Left lobe of liver (tissue), 1 donor: ENCODE data around the gene KLF18. TPM values are rescaled to one million over a fixed set of nuclear protein-coding genes. Genes with fewer than 3 reads are reported as not detected.

Experiments
- total RNA-seq: library from RNA; stranded (reverse); gene quantifications from one replicate; pipeline ENCODE4 v1.2.1, GENCODE V29; 2021
- donor health status: DM: no; HTN: yes; CAD: no.

KLF18 gene
- total RNA-seq, 1 donor from 2014 or later: not detected

Other genes with a start within 250 kb of the KLF18 start
- gene ARTN, start 207.8 kb downstream of the KLF18 start, total RNA-seq: 0.58 TPM
- gene IPO13, start 194.7 kb downstream of the KLF18 start, total RNA-seq: 17.0 TPM
- 9.5 TPM for gene DPH2, start 171.6 kb downstream of the KLF18 start, total RNA-seq
- 70.5 TPM for gene ATP6V0B, start 166.7 kb downstream of the KLF18 start, total RNA-seq
- 20.6 TPM for gene B4GALT2, start 162.4 kb downstream of the KLF18 start, total RNA-seq
- gene CCDC24, start 150.0 kb downstream of the KLF18 start, total RNA-seq: 4.7 TPM
- 0.65 TPM for gene SLC6A9, start 110.2 kb downstream of the KLF18 start, total RNA-seq
- not detected for gene KLF17, start 22.8 kb downstream of the KLF18 start, total RNA-seq
- gene DMAP1, start 71.8 kb upstream of the KLF18 start, total RNA-seq: 21.1 TPM
- 22.4 TPM for gene ERI3, start 213.6 kb upstream of the KLF18 start, total RNA-seq